ENCODE measurements around the gene ARID1B.

Gene ARID1B

GRCh38 chr6:157054531-157054979 is 277.4 kb downstream of the ARID1B start:
- H3K27ac ChIP-seq (ENCODE audit: low read depth, low read length, poor library complexity, severe bottlenecking) = no peak overlapping the region
- H2AFZ ChIP-seq (ENCODE audit: low read length) = no peak overlapping the region
- no peak overlapping the region for H3K4me3 ChIP-seq (ENCODE audit: low read depth, low read length, poor library complexity, severe bottlenecking)
- H3K9me2 ChIP-seq (ENCODE audit: low read depth, low read length) = no peaks in the 10 kb centered on the region
- H3K4me2 ChIP-seq (ENCODE audit: low read length) = no peak overlapping the region
- peaks cover 18% of the 10 kb centered on the region for H3K4me1 ChIP-seq (ENCODE audit: insufficient read depth, low read length, severe bottlenecking)
- H3K79me2 ChIP-seq (ENCODE audit: insufficient read depth, low read length) = peaks cover 25% of the 10 kb centered on the region
- H3K36me3 ChIP-seq (ENCODE audit: insufficient read depth, low read length) = no peaks in the 10 kb centered on the region
- no peak overlapping the region for H3K9ac ChIP-seq (ENCODE audit: low read length)
- H3F3A ChIP-seq (ENCODE audit: insufficient read depth, low read length) = no peaks in the 10 kb centered on the region
- no peaks in the 10 kb centered on the region for H4K20me1 ChIP-seq (ENCODE audit: insufficient read depth, low read length)
- H3K9me3 ChIP-seq (ENCODE audit: low read length) = no peaks in the 10 kb centered on the region
- TF ChIP-seq EZH2 (IDR thresholded peaks at IDR 0.05; ENCODE audit: borderline replicate concordance, low read length) = no peak
- no peak for TF ChIP-seq CTCF (IDR thresholded peaks at IDR 0.05; ENCODE audit: low read length)
- H3K27me3 ChIP-seq (ENCODE audit: insufficient read depth, low read length) = no peaks in the 10 kb centered on the region

- Histone ChIP-seq H3K4me1 (ENCODE audit: insufficient read depth, low read length, severe bottlenecking) (peaks cover 8% of the 10 kb centered on the region), H3K9me3 (ENCODE audit: low read length) (no peaks in the 10 kb centered on the region), H3K27ac (ENCODE audit: low read depth, low read length, poor library complexity, severe bottlenecking) (no peak overlapping the region), H3K4me3 (ENCODE audit: low read depth, low read length, poor library complexity, severe bottlenecking) (no peak overlapping the region), H2AFZ (ENCODE audit: low read length) (no peak overlapping the region), H3K79me2 (ENCODE audit: insufficient read depth, low read length) (peaks cover 23% of the 10 kb centered on the region), H3K9ac (ENCODE audit: low read length) (no peak overlapping the region), H3K9me2 (ENCODE audit: low read depth, low read length) (no peaks in the 10 kb centered on the region), H3F3A (ENCODE audit: insufficient read depth, low read length) (no peaks in the 10 kb centered on the region; the same call in 1 of the 2 replicates), H3K4me2 (ENCODE audit: low read length) (no peak overlapping the region), H4K20me1 (ENCODE audit: insufficient read depth, low read length) (no peaks in the 10 kb centered on the region), H3K27me3 (ENCODE audit: insufficient read depth, low read length) (no peaks in the 10 kb centered on the region), H3K36me3 (ENCODE audit: insufficient read depth, low read length) (no peaks in the 10 kb centered on the region)
- TF ChIP-seq EZH2 (IDR thresholded peaks at IDR 0.05; ENCODE audit: borderline replicate concordance, low read length) (no peak), CTCF (IDR thresholded peaks at IDR 0.05; ENCODE audit: low read length) (no peak)
These were observed 278.7 kb downstream of the ARID1B start for GRCh38 chr6:157055863-157056262.

- no peaks in the 10 kb centered on the region for H3K9me3 ChIP-seq (ENCODE audit: low read length)
- no peak overlapping the region for H3K9ac ChIP-seq (ENCODE audit: low read length)
- no peak for TF ChIP-seq CTCF (IDR thresholded peaks at IDR 0.05; ENCODE audit: low read length)
- no peak for TF ChIP-seq EZH2 (IDR thresholded peaks at IDR 0.05; ENCODE audit: borderline replicate concordance, low read length)
- H3F3A ChIP-seq (ENCODE audit: insufficient read depth, low read length) = no peaks in the 10 kb centered on the region; the same call in 1 of the 2 replicates
- H3K36me3 ChIP-seq (ENCODE audit: insufficient read depth, low read length) = no peaks in the 10 kb centered on the region
- H3K4me1 ChIP-seq (ENCODE audit: insufficient read depth, low read length, severe bottlenecking) = peaks cover 8% of the 10 kb centered on the region
- H3K27ac ChIP-seq (ENCODE audit: low read depth, low read length, poor library complexity, severe bottlenecking) = no peak overlapping the region
- no peaks in the 10 kb centered on the region for H3K9me2 ChIP-seq (ENCODE audit: low read depth, low read length)
- H3K4me3 ChIP-seq (ENCODE audit: low read depth, low read length, poor library complexity, severe bottlenecking) = no peak overlapping the region
- peaks cover 19% of the 10 kb centered on the region for H3K79me2 ChIP-seq (ENCODE audit: insufficient read depth, low read length)
- H3K4me2 ChIP-seq (ENCODE audit: low read length) = no peak overlapping the region
- H2AFZ ChIP-seq (ENCODE audit: low read length) = no peak overlapping the region
- H4K20me1 ChIP-seq (ENCODE audit: insufficient read depth, low read length) = no peaks in the 10 kb centered on the region
- no peaks in the 10 kb centered on the region for H3K27me3 ChIP-seq (ENCODE audit: insufficient read depth, low read length)
These were observed 279.1 kb downstream of the ARID1B start for GRCh38 chr6:157056275-157056674.

Data from OCI-LY1 (cell line).